Measurements from ENCODE around the gene CYB561D2. TPM values are rescaled to one million over a fixed set of nuclear protein-coding genes. Genes with fewer than 3 reads are reported as not detected.

CYB561D2 gene
- total RNA-seq, 1 experiment from 2014 or later = 42.8 TPM

DNA sequence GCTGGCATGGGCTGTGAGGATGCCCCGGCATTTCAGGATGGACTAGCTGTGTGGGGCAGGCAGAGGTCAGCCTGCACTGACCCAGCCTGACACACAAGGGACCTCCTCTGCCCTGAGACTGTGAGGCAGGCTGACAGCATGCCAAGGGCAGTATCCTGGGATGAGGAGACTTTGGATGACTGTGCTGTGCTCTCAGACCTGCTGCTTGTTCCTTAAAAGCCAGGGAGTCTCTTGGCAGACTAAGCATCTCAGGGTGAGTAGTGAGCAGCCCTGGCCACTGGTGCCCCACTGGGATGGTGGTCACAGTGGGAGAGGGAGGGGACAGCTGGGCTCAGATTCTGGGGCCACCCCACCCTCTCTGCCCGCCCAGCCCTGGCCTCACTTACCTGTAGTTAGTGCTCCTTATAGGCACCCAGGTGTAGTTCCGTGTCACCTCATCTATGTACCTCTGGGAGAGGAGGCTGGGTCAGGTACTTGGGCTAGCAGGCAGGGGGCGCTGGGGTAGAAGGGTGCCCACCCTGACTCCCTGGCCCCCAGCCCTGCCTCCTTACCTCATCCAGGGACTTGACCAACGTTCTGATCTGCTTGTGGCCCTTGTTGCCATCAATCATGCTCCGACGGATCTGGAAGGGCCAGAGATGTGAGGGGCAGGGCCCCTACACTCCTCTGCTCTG lies 24.7 kb downstream of the CYB561D2 start:
- in situ Hi-C loops (cut with HindIII; ENCODE audit: low pct_unique_long_range_greater_than_20kb, low sequenced_read_pairs) = no loop called here
- DNase-seq (ENCODE audit: low read depth) = no peak

GRCh38 chr3:50378024-50378423 lies 27.4 kb downstream of the CYB561D2 start:
- in situ Hi-C loops (cut with HindIII; ENCODE audit: low pct_unique_long_range_greater_than_20kb, low sequenced_read_pairs) = no loop called here
- DNase-seq (ENCODE audit: low read depth) = no peak

DNA sequence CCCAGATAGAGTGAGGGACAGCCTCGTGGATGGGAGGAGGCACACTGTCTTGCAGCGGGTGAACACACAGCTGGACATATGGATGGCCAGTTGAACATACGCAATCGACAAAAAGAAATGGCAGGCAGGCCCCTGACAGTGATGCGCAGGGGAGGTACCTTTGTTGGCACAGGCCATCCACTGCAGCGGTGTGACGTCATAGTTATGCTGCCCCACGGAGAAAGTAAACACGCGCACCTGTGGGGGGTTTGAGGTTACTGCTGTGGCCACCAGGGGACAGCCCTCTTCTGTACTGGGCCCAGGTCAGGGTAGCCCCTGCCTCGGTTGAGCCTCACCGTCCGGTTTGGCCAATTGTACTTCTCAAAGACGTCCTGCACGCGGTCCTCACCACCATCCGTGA lies 28.1 kb downstream of the CYB561D2 start:
- in situ Hi-C loops (cut with HindIII; ENCODE audit: low pct_unique_long_range_greater_than_20kb, low sequenced_read_pairs) = no loop called here
- DNase-seq (ENCODE audit: low read depth) = no peak

DNA sequence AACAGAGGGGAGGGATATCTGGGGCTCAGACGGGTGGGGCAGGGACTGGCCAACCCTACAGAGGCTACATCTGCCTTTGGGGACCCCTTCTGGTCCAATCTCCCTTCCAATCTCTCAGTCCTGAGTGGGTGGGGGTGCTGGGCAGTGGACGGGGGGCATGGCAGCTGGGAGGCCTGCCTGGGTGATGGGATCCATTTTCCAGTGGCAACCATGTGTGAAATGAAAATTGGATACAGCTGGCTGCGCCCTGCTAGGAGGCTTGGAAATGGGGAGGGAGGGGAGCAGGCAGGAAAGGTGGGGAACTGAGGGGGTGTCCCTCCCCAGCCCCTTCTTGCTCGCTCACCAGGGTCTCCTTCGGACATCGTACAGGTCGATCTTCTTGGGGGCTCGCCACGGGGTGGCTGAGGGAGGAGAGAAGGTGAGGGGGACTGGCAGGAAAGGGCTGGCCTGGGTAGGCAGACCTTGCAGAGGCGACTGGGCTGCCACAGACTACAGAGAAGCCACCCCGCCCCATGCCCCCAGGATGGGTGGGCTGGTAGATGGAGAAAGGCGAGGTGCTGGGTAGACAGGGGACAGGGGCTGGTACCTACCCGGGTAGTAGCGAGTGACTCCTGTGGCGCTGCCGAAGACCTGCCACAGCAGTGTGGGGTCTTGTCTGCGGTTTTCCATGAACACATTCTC lies 29.9 kb downstream of the CYB561D2 start:
- no peak for DNase-seq (ENCODE audit: low read depth)
- in situ Hi-C loops (cut with HindIII; ENCODE audit: low pct_unique_long_range_greater_than_20kb, low sequenced_read_pairs) = no loop called here

DNA sequence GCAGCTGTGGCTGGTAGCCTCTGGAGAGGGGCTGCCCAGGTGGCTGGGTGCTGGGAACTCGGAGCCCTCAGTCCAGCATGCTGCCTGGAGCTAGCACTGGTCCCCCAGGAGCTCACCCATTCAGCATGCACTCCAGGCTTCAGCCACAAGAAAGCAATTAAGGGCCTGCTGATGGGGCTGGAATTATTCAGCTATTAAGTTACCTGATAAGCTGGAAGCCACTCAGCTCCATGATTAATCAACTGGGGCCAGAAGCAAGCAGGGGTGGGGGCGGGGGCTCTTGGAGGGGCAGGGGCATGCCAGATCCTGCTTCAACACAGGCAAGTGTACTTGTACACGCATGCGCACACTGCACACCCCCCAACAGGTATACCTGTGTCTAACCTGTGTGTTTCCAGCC lies 30.7 kb downstream of the CYB561D2 start:
- in situ Hi-C loops (cut with HindIII; ENCODE audit: low pct_unique_long_range_greater_than_20kb, low sequenced_read_pairs) = no loop called here

DNA sequence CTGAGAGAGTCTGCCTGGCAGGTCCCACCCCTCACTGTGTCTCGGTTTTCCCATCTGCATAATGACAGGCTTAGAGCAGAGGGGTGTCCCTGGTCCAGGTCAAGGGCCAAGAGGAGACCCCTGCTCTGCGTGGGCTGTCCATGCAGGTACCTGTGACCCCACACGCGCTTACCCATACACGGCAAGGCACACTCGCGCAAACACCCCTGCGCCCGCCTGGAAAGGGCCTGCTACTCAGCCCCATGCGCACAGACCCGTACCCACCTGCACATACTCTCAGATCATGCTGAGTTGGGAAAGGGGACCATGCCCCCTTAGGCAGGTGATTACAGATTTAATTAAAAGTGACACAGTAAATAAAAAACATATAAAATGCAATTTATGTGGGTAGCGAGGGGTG lies 32.1 kb downstream of the CYB561D2 start:
- no peak for DNase-seq (ENCODE audit: low read depth)
- in situ Hi-C loops (cut with HindIII; ENCODE audit: low pct_unique_long_range_greater_than_20kb, low sequenced_read_pairs) = no loop called here

More for the DNA sequence above, 30.7 kb downstream of the CYB561D2 start:
- DNase-seq (ENCODE audit: low read depth) = no peak

DNA sequence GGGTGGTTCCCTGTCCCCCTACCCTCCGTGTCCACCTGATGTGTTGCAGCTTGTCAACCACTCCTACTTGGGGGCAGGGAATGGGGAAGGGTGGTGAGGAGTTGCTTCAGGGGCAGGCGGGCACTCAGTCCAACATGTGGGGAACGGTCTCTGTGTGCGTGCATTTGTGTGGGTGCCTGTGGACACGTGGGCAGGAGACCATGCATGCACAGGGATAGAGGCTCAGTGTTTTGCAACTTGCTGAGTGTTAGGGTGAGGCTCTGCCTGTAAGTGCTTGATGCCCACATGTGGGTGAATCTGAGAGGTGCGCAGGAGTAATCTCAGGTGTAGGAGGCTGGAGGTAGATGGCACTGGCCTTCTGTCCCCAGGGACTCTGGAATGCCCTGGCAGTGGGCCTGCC lies 33.1 kb downstream of the CYB561D2 start:
- in situ Hi-C loops (cut with HindIII; ENCODE audit: low pct_unique_long_range_greater_than_20kb, low sequenced_read_pairs) = no loop called here
- DNase-seq (ENCODE audit: low read depth) = no peak

DNA sequence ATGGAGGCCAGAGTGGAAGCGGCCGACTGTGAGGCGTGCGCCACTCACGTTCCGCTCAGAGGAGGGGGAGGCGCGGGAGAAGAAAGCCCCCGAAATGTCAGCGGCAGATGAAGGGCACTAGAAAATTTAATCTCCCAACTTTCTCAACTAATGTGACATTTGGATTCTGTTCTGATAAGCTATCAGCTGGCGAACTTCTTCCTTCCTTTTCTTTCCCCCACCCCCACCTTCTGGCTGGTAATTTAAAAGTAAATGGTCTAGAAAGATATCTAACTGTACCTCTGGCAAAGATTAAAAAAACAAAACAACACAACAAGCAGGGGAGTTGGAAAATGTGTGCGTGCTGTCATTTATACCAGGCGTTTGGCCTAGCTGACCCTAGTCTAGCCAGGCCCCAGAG lies 35.1 kb downstream of the CYB561D2 start:
- in situ Hi-C loops (cut with HindIII; ENCODE audit: low pct_unique_long_range_greater_than_20kb, low sequenced_read_pairs) = no loop called here
- no peak for DNase-seq (ENCODE audit: low read depth)

GRCh38 chr3:50388016-50388719 lies 37.5 kb downstream of the CYB561D2 start:
- DNase-seq (ENCODE audit: low read depth) = no peak
- in situ Hi-C loops (cut with HindIII; ENCODE audit: low pct_unique_long_range_greater_than_20kb, low sequenced_read_pairs) = no loop called here

DNA sequence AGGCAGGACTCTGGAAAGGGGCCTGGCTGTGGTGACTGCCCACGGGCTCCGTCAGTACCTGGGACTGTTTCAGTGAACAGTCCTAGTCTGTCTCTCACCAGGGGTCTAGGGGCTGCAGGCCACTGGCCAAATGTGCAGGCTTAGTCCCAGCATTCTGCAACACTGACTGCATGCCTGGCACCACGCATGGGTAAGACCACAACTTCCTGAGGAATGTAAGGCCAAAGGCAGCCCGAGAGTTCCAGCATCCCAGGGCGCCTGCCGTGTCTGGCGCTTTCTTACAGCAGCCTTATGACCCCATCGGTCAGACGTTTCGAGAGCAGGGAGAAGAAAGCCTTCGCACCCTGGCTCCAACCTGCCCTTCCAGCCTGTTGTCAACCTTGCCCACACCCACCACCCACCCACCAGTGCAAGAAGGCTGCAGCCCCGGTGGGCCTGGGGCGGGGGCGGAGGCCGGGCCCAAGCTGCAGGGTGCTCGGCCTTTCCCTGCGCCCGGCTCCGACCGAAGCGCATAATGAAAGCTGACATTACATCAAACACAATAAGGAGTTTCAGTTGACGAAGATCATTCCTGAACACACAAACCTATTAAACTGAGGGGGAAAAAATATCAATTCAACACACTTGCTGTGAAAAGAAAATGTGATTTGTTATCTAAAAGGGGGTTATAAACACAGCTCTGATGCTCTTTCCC lies 38.2 kb downstream of the CYB561D2 start:
- in situ Hi-C loops (cut with HindIII; ENCODE audit: low pct_unique_long_range_greater_than_20kb, low sequenced_read_pairs) = no loop called here
- DNase-seq (ENCODE audit: low read depth) = no peak

- in situ Hi-C loops (cut with HindIII; ENCODE audit: low pct_unique_long_range_greater_than_20kb, low sequenced_read_pairs) = no loop called here
- DNase-seq (ENCODE audit: low read depth) = no peak
These were observed 38.7 kb downstream of the CYB561D2 start for GRCh38 chr3:50389414-50389767.

DNA sequence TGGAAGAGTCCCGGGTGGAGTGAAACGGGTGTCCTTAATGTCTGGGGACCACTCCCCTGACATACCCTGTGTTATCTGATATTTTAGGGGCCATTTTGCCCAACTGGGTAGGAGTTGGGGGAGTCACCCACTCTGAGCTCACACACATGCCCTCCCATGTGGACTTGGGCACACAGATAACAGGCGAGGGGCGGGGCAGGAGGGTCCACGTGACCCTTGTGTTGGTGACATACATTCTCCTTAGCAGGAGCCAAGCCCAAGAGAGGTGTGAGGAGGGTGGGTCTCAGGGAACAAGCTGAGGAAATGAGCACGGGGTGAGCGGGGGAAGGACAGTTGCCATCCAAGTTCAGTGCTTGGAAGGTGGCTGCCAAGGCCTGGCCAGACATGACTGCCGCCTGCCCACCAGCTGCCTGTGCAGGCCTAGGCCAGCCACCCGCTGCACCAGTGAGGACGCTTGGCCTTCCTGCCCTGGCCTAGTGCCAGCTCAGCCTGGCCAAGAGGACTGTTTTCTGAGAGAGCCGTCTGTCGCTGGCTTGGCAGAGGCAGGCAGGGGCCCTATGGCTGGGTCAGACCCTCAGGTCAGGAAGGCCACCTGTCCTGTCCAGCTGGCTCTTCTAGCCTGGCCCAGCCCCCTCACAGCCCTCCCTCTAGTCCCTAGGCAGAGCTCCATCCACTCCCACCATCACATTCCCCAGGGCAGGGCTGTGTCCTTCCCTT lies 40.0 kb downstream of the CYB561D2 start:
- no peak for DNase-seq (ENCODE audit: low read depth)
- in situ Hi-C loops (cut with HindIII; ENCODE audit: low pct_unique_long_range_greater_than_20kb, low sequenced_read_pairs) = no loop called here

GRCh38 chr3:50392101-50392715 lies 41.5 kb downstream of the CYB561D2 start:
- DNase-seq (ENCODE audit: low read depth) = no peak
- in situ Hi-C loops (cut with HindIII; ENCODE audit: low pct_unique_long_range_greater_than_20kb, low sequenced_read_pairs) = no loop called here

GRCh38 chr3:50393061-50393460 lies 42.4 kb downstream of the CYB561D2 start:
- in situ Hi-C loops (cut with HindIII; ENCODE audit: low pct_unique_long_range_greater_than_20kb, low sequenced_read_pairs) = no loop called here

DNA sequence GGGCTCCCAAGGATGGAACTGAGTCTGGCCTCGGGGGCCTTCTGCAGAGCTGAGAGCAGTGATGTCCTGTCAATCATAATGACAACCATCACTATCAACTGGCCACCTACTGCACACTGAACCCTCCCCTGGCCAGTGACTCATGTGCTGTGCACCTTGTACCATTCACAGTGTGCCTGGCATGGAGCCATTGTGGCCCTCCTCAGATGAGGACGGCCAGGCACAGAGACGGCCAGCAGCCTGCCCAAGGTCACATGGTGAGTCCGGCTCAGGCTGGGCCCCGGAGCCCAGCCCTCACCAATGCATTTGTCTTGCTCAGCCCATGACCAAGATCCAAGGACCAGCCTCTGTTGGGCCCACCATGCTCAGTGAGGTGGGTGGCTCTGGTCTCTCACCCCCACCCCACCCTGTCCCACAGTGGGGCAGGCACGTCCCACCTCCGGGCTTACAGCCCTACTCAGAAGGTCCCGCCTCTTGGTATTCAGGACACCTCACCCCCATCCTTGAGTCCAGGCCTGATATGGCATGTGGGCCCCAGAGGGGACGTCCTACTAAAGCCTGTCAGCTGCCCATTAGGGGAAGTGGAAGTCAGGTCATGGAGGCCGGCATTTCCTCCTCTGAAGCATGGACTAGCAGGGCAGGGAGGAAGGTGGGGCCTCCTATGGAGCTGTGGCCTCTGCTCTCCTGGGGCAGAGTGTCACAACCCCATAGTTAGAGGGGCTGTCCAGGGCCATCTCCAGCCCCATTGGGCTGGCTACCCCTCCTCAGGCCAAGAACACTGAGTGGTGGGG lies 44.6 kb downstream of the CYB561D2 start:
- no peak for DNase-seq (ENCODE audit: low read depth)
- in situ Hi-C loops (cut with HindIII; ENCODE audit: low pct_unique_long_range_greater_than_20kb, low sequenced_read_pairs) = no loop called here

More at GRCh38 chr3:50393061-50393460, 42.4 kb downstream of the CYB561D2 start:
- DNase-seq (ENCODE audit: low read depth) = no peak

DNA sequence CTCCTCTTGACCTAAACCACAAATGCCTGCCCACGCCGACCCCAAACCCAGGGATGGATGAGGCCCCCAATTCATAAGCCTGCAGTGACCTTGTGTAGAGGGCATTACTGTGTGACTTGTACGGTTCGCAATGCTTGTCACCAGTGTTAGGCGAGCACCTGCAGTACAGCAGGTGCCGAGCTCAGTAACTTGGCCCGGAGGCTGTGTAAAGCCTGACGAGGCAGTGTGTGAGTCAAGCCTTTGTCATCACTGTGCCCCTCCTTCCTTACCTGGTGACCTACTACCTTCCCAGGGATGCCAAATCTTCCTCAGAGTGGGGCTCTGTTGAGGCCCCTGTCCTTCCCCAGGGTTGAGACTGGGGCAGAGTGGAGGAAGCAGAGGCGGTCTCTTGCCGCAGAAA lies 45.8 kb downstream of the CYB561D2 start:
- in situ Hi-C loops (cut with HindIII; ENCODE audit: low pct_unique_long_range_greater_than_20kb, low sequenced_read_pairs) = no loop called here

DNA sequence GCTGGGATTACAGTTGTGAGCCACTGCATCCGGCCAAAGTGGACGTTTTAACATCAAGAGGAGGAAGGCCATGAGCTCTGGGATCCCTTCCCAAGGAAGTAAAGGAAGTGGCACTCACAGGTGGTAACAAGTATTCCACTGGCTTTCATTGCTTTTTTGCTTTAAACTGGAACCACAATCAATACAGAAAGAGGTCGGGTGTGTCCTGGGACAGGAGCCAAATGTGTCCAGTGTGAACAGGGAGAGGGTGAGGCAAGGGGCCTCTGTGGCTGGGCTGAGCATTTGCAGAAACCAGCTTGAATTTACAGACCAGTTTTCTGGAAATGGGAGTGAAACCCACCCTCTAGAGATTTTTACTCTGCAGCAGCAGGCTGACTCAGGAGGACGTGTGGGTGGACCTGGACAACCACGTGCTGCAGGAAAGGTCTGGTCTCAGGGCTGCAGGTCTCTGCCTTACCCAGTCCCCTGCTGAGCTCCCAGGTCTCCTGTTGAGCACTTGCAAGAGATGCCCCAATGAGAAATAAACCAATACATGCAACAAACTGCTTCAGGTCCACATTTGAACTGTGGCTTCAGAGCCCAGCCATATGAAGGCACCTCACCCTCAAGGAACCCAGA lies 51.4 kb downstream of the CYB561D2 start:
- DNase-seq (ENCODE audit: low read depth) = no peak
- in situ Hi-C loops (cut with HindIII; ENCODE audit: low pct_unique_long_range_greater_than_20kb, low sequenced_read_pairs) = no loop called here

More for the DNA sequence above, 45.8 kb downstream of the CYB561D2 start:
- no peak for DNase-seq (ENCODE audit: low read depth)

Measured in Caki2 (cell line).